Measurements from ENCODE around the gene KIAA1328. TPM values are rescaled to one million over a fixed set of nuclear protein-coding genes. Genes with fewer than 3 reads are reported as not detected.
A peak's percentile ranks its signal among the peaks of the same experiment; 100 is the strongest.

KIAA1328 gene
- total and polyA plus RNA-seq, 9 of the 15 experiments (the other 6 are each of a cell fraction or from before 2014, with no cell fraction given) = 4.0 to 8.6 (median 7.4) TPM

- TF ChIP-seq PBX2 (CRISPR knock-in tag; IDR thresholded peaks at IDR 0.05; ENCODE audit: low read depth) = no peak; the same call in 1 of the 2 replicates
- peak; percentile 94 for TF ChIP-seq PBX2 (tag; conservative IDR thresholded peaks at IDR 0.05; ENCODE audit: low read depth)
- TF ChIP-seq DMBX1 (CRISPR knock-in tag; IDR thresholded peaks at IDR 0.05; ENCODE audit: borderline replicate concordance) = peak; percentile 61; the same call in 1 of the 2 replicates
- TF ChIP-seq MTA2 (IDR thresholded peaks at IDR 0.05; ENCODE audit: low read depth) = peak; percentile 58
- peak; percentile 43; the same call in 1 of the 2 replicates for TF ChIP-seq NFIC (IDR thresholded peaks at IDR 0.05)
- TF ChIP-seq CBFA2T3 (IDR thresholded peaks at IDR 0.05) = peak; percentile 84
- TF ChIP-seq SMARCA4 (IDR thresholded peaks at IDR 0.05) = peak; percentile 87
- no peak for TF ChIP-seq U2AF2 (optimal IDR thresholded peaks at IDR 0.05; ENCODE audit: low read depth, low read length)
- TF ChIP-seq HMGN3 (IDR thresholded peaks at IDR 0.05; ENCODE audit: borderline replicate concordance, extremely low read depth, insufficient read length, low read depth, low read length) = no peak
- TF ChIP-seq CBFA2T2 (conservative IDR thresholded peaks at IDR 0.05) = peak; percentile 68
- peak; percentile 37 to 73; a peak in 3 of 4 replicates for TF ChIP-seq MNT (conservative IDR thresholded peaks at IDR 0.05)
- 0 out of 2 replicates have a peak, but pooled peaks have one; percentile 53 for TF ChIP-seq GATAD2A (IDR thresholded peaks at IDR 0.05)
- TF ChIP-seq ZNF408 (CRISPR knock-in tag; IDR thresholded peaks at IDR 0.05; ENCODE audit: low read depth) = no peak
- no peak for TF ChIP-seq U2AF1 (optimal IDR thresholded peaks at IDR 0.05; ENCODE audit: low read depth, low read length)
Observed at GRCh38 chr18:36901277-36901701, 72.4 kb downstream of the KIAA1328 start (continued).

Data from K562 (cell line).